ENCODE results near the gene NUP214.
"Not testable (repeated sequence)": the region's sequence is repeated elsewhere in the genome, so short reads cannot be mapped to it uniquely, and the experiment has no call there.

GRCh38 chr9:131244331-131244730, 118.9 kb downstream of the NUP214 start:
- TF ChIP-seq CTCF (IDR thresholded peaks at IDR 0.05; ENCODE audit: low read depth, low read length); EZH2phosphoT487 (IDR thresholded peaks at IDR 0.05; ENCODE audit: low read depth): not testable (repeated sequence)
